ENCODE data around the gene RNF115.

- TF ChIP-seq, protein P1, sequence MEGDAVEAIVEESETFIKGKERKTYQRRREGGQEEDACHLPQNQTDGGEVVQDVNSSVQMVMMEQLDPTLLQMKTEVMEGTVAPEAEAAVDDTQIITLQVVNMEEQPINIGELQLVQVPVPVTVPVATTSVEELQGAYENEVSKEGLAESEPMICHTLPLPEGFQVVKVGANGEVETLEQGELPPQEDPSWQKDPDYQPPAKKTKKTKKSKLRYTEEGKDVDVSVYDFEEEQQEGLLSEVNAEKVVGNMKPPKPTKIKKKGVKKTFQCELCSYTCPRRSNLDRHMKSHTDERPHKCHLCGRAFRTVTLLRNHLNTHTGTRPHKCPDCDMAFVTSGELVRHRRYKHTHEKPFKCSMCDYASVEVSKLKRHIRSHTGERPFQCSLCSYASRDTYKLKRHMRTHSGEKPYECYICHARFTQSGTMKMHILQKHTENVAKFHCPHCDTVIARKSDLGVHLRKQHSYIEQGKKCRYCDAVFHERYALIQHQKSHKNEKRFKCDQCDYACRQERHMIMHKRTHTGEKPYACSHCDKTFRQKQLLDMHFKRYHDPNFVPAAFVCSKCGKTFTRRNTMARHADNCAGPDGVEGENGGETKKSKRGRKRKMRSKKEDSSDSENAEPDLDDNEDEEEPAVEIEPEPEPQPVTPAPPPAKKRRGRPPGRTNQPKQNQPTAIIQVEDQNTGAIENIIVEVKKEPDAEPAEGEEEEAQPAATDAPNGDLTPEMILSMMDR (conservative IDR thresholded peaks at IDR 0.05; ENCODE audit: low read depth, low read length): peak; percentile 60
- peak; percentile 51 for TF ChIP-seq RAD21 (IDR thresholded peaks at IDR 0.05; ENCODE audit: low read length)
- TF ChIP-seq ELK1 (IDR thresholded peaks at IDR 0.05; ENCODE audit: borderline replicate concordance, low read depth, low read length): no peak
- TF ChIP-seq SMC3 (IDR thresholded peaks at IDR 0.05; ENCODE audit: low read depth, low read length): peak; percentile 31; the same call in 1 of the 2 replicates
- no peak for TF ChIP-seq RCOR1 (IDR thresholded peaks at IDR 0.05; ENCODE audit: insufficient replicate concordance, low read length)
- TF ChIP-seq CEBPB (IDR thresholded peaks at IDR 0.05; ENCODE audit: low read depth, low read length): no peak
- no peak for TF ChIP-seq POLR2A (IDR thresholded peaks at IDR 0.05; ENCODE audit: low read depth, low read length)
- no peak for TF ChIP-seq FOS (IDR thresholded peaks at IDR 0.05; ENCODE audit: low read depth, low read length)
- TF ChIP-seq BHLHE40 (IDR thresholded peaks at IDR 0.05; ENCODE audit: low read depth, low read length): no peak
- TF ChIP-seq CHD1 (IDR thresholded peaks at IDR 0.05; ENCODE audit: low read depth, low read length): no peak
Measured at GRCh38 chr1:145846201-145846612, 22.3 kb upstream of the RNF115 start.

All from IMR-90 (cell line).